Measurements from ENCODE around the gene PRKAG3. TPM values are rescaled to one million over a fixed set of nuclear protein-coding genes. Genes with fewer than 3 reads are reported as not detected.

Gene PRKAG3
- total and polyA plus RNA-seq, 2 donors (not counting 1 experiment from before 2014, with no cell fraction given): not detected

DNA sequence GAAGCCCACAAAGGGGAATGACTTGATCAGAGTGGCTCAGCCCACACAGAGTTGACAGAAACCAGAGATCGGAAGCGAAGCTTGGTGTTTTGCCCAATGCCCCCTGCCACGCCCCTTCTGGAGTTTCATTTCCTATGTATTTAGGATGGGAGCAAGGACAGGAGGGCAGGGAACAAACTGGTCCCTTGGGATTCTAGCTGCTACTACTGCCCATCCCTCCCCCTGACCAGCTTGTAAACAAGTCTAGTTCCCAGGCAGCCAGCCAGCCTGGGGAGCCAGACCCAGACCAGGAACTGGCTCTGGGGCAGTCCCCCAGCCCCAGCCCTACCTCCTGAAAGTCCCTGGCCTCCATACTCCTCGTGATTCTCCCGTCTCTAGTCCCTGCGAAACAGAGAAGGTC lies 36.3 kb upstream of the PRKAG3 start:
- H3K4me2 ChIP-seq (replicated peaks; ENCODE audit: low read depth, low read length, poor library complexity, severe bottlenecking): no peak overlapping the region
- Mint-ChIP-seq H3K27me3 (peaks cover 46% of the 10 kb centered on the region), H3K4me1 (peaks cover 24% of the 10 kb centered on the region), H3K27ac (no peak overlapping the region), H3K4me3 (no peak overlapping the region), H3K9me3 (ENCODE audit: insufficient read depth) (no peaks in the 10 kb centered on the region)
- H3K27ac ChIP-seq (ENCODE audit: low read length in 2 of 2): no peak overlapping the region
- DNase-seq (no peak), ATAC-seq (ENCODE audit: low read depth) (no peak)
- POLR2A ChIA-PET: no interaction called here
- peaks cover 23% of the 10 kb centered on the region in 2 donors for H3K4me1 ChIP-seq (ENCODE audit: control insufficient read depth in 2 of 2, insufficient read depth in 2 of 2, low read length in 2 of 2)
- no peaks in the 10 kb centered on the region for H3K9me3 ChIP-seq (ENCODE audit: control extremely low read depth in 1 of 3, control insufficient read depth in 2 of 3, insufficient read depth in 1 of 3, low read length in 2 of 3)
- TF ChIP-seq EZH2 (IDR thresholded peaks at IDR 0.05; ENCODE audit: borderline replicate concordance, insufficient read depth, low read depth, low read length, poor library complexity, severe bottlenecking): no peak
- H3K36me3 ChIP-seq (replicated peaks in 1 of 2; ENCODE audit: control extremely low read depth in 1 of 2, control insufficient read depth in 1 of 2, extremely low read depth in 1 of 2, insufficient read depth in 2 of 2, low read length in 1 of 2): no peaks in the 10 kb centered on the region
- no peak overlapping the region for H2AFZ ChIP-seq (ENCODE audit: insufficient read depth, low read depth, low read length, poor library complexity, severe bottlenecking)
- WGBS (ENCODE audit: insufficient coverage): 97% methylated on average over 3 of the region's 6 CpGs
- H3K4me3 ChIP-seq (ENCODE audit: control extremely low read depth in 1 of 5, extremely low read depth in 1 of 5, insufficient read depth in 1 of 5, low read depth in 2 of 5, low read length in 4 of 5): no peak overlapping the region
- no peaks in the 10 kb centered on the region for H4K20me1 ChIP-seq (ENCODE audit: control insufficient read depth, insufficient read depth, low read length, poor library complexity, severe bottlenecking)
- H3K9ac ChIP-seq (ENCODE audit: low read length): no peak overlapping the region
- CTCF ChIA-PET: interaction anchor here (1.8 to 23.0 kb wide), 2 partner anchors 9 to 27 kb away, joined by 6 to 1627 read pairs; no protein-coding TSS in a partner anchor
- no peaks in the 10 kb centered on the region for H3K79me2 ChIP-seq (ENCODE audit: control insufficient read depth, insufficient read depth, low read length)
- peaks cover 0 to 55% (median 15%) of the 10 kb centered on the region in 4 experiments for H3K27me3 ChIP-seq (replicated peaks in 1 of 4; ENCODE audit: control extremely low read depth in 1 of 4, control insufficient read depth in 3 of 4, insufficient read depth in 4 of 4, low read length in 3 of 4)
- intact Hi-C loops (cut with micrococcal nuclease): no loop called here

DNA sequence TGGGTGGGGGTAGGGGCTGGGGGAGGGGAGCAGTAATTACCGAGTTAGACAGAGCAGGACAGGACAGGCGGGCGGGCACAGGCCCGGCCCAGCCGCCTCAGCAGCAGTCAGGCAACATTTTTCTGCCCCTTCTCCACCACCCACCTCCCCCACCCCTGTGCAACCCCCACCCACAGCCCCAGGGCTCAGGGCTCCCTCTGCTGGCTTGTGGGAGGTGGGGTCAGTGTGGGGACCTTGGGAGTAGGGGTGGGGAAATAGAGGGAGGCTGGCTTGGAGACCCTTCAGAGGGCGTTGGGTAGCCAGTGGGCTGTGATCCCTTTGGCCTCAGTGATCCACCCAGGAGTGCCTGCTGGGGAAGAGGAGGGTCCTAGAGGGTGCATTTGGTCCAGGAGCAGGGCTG lies 34.4 kb upstream of the PRKAG3 start:
- Mint-ChIP-seq H3K9me3 (ENCODE audit: insufficient read depth) (no peaks in the 10 kb centered on the region), H3K4me3 (no peak overlapping the region), H3K4me1 (peaks cover 11% of the 10 kb centered on the region), H3K27ac (no peak overlapping the region), H3K27me3 (peaks cover 49% of the 10 kb centered on the region)
- Histone ChIP-seq H3K4me1 (ENCODE audit: control insufficient read depth in 2 of 2, insufficient read depth in 2 of 2, low read length in 2 of 2) (peaks cover 8 to 15% of the 10 kb centered on the region in 2 donors), H3K27me3 (replicated peaks in 1 of 4; ENCODE audit: control extremely low read depth in 1 of 4, control insufficient read depth in 3 of 4, insufficient read depth in 4 of 4, low read length in 3 of 4) (peaks cover 0 to 60% (median 23%) of the 10 kb centered on the region in 4 experiments), H3K9me3 (ENCODE audit: control extremely low read depth in 1 of 3, control insufficient read depth in 2 of 3, insufficient read depth in 1 of 3, low read length in 2 of 3) (peaks cover 0 to 2% (median 0%) of the 10 kb centered on the region in 3 donors), H3K4me3 (ENCODE audit: control extremely low read depth in 1 of 5, extremely low read depth in 1 of 5, insufficient read depth in 1 of 5, low read depth in 2 of 5, low read length in 4 of 5) (no peak overlapping the region), H4K20me1 (ENCODE audit: control insufficient read depth, insufficient read depth, low read length, poor library complexity, severe bottlenecking) (no peaks in the 10 kb centered on the region), H3K9ac (ENCODE audit: low read length) (no peak overlapping the region), H2AFZ (ENCODE audit: insufficient read depth, low read depth, low read length, poor library complexity, severe bottlenecking) (no peak overlapping the region), H3K36me3 (replicated peaks in 1 of 2; ENCODE audit: control extremely low read depth in 1 of 2, control insufficient read depth in 1 of 2, extremely low read depth in 1 of 2, insufficient read depth in 2 of 2, low read length in 1 of 2) (no peaks in the 10 kb centered on the region), H3K79me2 (ENCODE audit: control insufficient read depth, insufficient read depth, low read length) (no peaks in the 10 kb centered on the region), H3K27ac (ENCODE audit: low read length in 2 of 2) (no peak overlapping the region), H3K4me2 (replicated peaks; ENCODE audit: low read depth, low read length, poor library complexity, severe bottlenecking) (no peak overlapping the region)
- WGBS (ENCODE audit: insufficient coverage): 93% methylated on average over 1 of the region's 6 CpGs
- TF ChIP-seq, protein P1, sequence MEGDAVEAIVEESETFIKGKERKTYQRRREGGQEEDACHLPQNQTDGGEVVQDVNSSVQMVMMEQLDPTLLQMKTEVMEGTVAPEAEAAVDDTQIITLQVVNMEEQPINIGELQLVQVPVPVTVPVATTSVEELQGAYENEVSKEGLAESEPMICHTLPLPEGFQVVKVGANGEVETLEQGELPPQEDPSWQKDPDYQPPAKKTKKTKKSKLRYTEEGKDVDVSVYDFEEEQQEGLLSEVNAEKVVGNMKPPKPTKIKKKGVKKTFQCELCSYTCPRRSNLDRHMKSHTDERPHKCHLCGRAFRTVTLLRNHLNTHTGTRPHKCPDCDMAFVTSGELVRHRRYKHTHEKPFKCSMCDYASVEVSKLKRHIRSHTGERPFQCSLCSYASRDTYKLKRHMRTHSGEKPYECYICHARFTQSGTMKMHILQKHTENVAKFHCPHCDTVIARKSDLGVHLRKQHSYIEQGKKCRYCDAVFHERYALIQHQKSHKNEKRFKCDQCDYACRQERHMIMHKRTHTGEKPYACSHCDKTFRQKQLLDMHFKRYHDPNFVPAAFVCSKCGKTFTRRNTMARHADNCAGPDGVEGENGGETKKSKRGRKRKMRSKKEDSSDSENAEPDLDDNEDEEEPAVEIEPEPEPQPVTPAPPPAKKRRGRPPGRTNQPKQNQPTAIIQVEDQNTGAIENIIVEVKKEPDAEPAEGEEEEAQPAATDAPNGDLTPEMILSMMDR (IDR thresholded peaks at IDR 0.05): no peak
- TF ChIP-seq EZH2 (IDR thresholded peaks at IDR 0.05; ENCODE audit: borderline replicate concordance, insufficient read depth, low read depth, low read length, poor library complexity, severe bottlenecking): no peak
- no peak for ATAC-seq (ENCODE audit: low read depth)
- ChIA-PET CTCF (no interaction called here), POLR2A (interaction anchor here (0.6 kb wide), 1 partner anchor 51 kb away, joined by 5 read pairs; no protein-coding TSS in a partner anchor)
- no peak for DNase-seq
- intact Hi-C loops (cut with micrococcal nuclease): no loop called here

All from B cell (primary cell).